GM19099 (cell line): Measurements from ENCODE around the gene ZNF681.

Source experiments
- POLR2A ChIP-seq: IDR thresholded peaks from 3 replicates; pipeline ENCODE4 v1.6.1; 2011; ENCODE audit warnings: low read depth; ENCODE audit not compliant: insufficient read length; ENCODE audit errors: extremely low read depth

Gene ZNF681

GRCh38 chr19:23758187-23759074, at the start of gene ZNF681:
Gene ZNF681, minus strand, starts transcription at chr19:23758891. Its CDS starts 142 bp downstream, at chr19:23758749.
- TF ChIP-seq POLR2A = peak; percentile 72

GRCh38 chr19:23804676-23805075, 46.0 kb upstream of the ZNF681 start:
- no peak for TF ChIP-seq POLR2A

GRCh38 chr19:23802290-23802689, 43.6 kb upstream of the ZNF681 start:
- no peak for TF ChIP-seq POLR2A

GRCh38 chr19:23801803-23802202, 43.1 kb upstream of the ZNF681 start:
- TF ChIP-seq POLR2A = no peak

DNA sequence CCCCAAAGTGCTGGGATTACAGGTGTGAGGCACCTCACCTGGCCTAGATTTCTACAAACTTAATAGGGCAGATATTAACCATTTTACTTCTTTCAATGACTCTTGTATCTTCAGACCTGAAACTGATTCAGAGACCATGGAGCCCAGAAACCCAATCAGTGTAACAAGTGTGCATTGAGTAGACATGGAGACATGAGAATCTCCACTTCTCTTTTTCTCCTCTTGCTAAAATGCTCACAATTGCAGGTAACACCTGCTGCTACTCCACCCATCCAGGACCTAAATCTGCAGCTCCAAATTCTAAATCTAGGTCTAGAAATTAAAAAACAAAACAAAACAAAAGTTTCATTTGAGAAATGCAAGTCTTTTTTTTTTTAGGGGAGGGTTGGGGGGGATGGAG, 42.2 kb upstream of the ZNF681 start:
- TF ChIP-seq POLR2A = no peak

DNA sequence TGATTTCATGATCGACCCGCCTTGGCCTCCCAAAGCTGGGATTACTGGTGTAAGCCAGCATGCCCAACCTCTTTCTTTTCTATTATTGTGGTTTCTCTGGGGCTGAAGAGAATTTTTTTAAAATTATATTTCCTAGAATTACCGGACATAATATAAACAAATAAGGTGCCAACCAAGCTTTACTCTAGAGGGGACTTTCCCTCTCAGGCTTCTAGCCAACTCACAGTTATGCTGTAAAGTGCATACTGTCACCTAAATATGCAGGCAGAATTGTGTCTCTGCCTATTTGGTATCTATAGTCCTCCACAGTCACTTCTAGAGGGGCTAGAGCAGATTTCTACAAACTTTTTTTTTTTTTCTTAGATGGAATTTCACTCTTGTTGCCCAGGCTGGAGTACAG, 41.6 kb upstream of the ZNF681 start:
- TF ChIP-seq POLR2A = no peak

DNA sequence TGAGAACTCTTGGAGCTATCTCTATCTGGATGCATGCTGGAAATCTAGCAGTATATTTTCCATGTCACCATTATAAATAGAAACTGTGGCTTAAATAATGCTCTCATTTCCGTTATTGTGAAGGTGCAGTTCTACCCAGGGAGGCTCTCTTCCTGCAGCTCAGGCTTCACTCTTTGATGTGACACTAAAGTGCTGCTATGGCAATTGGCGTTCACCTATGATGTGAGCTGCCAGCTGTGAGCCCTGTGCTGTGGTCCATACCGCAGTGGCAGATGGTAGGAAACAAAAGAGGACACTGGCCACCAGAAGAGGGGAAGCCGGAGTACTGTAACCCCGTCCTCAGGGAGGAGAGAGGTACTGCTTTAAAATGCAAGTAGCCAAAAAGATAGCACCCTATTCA, 40.6 kb upstream of the ZNF681 start:
- TF ChIP-seq POLR2A = no peak

DNA sequence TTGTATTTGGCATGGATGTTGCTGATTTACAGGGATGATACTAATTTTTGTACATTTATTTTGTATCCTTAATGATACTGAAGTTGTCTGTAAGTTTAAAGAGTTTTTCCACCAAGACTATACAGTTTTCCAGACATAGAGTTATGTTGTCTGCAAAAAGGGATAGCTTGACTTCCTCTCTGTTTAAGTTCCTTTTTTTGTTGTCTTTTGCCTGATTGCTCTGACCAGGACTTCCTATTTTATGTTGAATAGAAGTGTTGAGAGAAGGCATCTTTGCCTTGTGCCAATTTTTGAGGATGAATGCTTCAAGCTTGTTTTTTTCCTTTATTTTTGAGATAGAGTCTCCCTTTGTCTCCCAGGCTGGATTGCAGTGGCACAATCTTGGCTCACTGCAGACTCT, 36.8 kb upstream of the ZNF681 start:
- TF ChIP-seq POLR2A = no peak

GRCh38 chr19:23792784-23793183, 34.1 kb upstream of the ZNF681 start:
- no peak for TF ChIP-seq POLR2A

GRCh38 chr19:23790641-23791488, 32.2 kb upstream of the ZNF681 start:
- no peak for TF ChIP-seq POLR2A

DNA sequence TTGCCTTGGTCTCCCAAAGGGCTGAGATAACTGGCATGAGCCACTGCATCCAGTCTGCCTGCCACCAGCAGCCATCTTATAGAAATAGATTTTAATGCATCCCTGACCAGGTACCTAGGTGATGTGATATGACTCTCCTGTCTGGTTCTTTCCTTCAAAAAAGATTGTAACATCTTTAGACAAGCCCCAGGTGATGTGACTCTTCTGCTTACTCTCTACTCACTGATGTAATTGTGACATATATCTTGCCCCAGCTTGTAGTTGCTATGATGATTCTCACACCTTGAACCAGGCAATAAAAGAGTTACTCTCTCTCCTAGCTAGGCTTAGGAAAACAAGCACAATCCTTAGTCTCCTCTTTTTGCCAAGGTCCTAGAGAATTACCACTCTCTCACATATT, 30.6 kb upstream of the ZNF681 start:
- no peak for TF ChIP-seq POLR2A

DNA sequence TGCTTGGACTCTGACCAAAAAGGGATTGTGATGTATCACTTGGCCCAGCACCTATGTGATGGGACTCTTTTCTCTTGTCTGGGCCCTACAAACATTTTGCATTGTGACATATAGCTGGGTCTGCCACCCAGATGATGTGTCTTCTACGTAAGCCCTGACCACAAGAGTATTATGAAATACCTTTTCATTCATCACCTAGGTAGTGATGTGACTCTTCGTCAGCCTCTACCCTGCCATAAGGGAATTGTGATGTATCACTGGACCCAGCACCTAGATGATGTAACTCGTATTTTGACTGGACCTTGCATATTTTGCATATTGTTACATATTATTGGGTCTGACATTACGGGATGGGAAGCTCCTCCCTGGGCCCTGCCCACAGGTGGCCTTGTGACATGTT, 29.7 kb upstream of the ZNF681 start:
- TF ChIP-seq POLR2A = no peak

DNA sequence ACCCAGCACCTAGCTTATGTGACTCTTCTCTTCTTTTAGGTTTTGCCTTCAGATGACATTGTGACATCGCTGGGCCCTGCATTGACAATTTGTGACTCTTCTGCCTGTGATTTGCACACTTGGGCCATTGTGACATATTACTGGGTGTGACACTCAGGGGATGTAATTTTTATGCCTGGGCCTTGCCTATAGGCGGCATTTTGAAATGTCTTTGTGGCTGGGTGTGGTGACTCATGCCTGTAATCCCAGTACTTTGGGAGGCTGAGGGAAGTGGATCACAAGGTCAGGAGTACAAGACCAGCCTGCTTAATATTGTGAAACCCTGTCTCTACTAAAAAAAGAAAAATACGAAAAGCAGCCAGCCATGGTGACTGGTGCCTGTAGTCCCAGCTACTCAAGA, 28.4 kb upstream of the ZNF681 start:
- no peak for TF ChIP-seq POLR2A

- TF ChIP-seq POLR2A = no peak
These were observed 27.3 kb upstream of the ZNF681 start for GRCh38 chr19:23785982-23786381.

GRCh38 chr19:23784274-23784673, 25.6 kb upstream of the ZNF681 start:
- no peak for TF ChIP-seq POLR2A

DNA sequence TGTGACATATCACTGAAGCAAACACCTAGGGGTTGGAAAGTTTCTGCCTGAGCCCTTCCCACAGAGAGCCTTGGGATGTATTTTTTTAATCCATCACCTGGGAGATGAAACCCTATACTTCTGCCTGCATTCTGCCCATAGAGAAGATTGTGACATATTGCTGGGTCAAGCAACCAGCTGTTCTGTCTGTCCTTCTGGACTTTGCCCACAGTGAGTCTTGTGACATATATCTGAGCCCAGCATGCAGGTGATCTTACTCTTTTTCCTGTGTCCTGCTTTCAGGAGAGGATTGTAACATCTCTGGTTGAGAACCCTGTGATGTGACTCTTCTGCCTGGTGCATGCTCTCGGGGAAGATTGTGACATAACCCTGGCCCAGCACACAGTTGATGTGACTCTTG, 24.9 kb upstream of the ZNF681 start:
- TF ChIP-seq POLR2A = no peak
